HG03460 (cell line): Measurements from ENCODE around the gene ATP8A2.

Experiments used
- ATAC-seq: cut with Tn5 transposase; IDR thresholded peaks from one replicate; pipeline ENCODE4 v1.9.1; 2021; ENCODE audit not compliant: unreplicated experiment

The ATP8A2 gene

DNA sequence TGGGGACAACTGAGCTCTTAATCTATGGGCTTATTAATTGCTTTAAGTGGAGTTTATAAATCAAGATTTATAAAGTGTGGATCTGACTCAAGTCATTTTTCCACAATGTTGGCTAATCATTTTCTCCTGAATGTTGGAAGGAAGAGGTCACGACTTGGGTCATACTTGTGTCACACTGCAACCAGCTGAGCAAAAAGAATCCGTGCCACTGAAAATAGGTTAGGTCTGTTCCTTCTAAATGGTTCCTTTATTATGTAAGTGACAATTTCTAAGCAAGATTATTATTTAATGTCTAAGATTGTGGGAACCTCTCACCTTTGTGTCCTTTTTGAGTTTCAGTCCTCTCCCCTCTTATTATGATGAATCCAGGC, 501.5 kb downstream of the ATP8A2 start:
- no peak for ATAC-seq

GRCh38 chr13:25874064-25874737, 502.4 kb downstream of the ATP8A2 start:
- no peak for ATAC-seq

GRCh38 chr13:25874907-25875306, 503.1 kb downstream of the ATP8A2 start:
- ATAC-seq = no peak

DNA sequence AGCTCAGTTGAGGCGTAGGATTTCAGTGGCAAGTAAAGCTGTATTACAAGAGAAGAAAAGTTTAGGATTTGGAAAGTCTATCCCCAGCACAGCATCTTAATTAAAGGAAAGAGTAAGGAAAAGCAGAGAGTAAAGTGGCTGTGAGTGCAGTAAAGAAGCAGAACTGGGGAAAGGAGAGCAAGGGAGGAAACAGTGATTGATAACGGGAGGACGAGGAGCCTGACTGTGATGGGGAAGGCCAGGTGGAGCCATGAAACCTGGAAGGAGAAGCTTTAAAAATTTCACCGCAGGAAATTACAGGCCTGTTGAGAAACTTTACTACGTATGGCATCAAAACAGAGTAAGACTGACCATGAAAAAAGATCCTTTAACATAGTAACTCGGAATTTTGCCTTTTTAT, 504.5 kb downstream of the ATP8A2 start:
- ATAC-seq = no peak

GRCh38 chr13:25879466-25879865, 507.7 kb downstream of the ATP8A2 start:
- no peak for ATAC-seq

DNA sequence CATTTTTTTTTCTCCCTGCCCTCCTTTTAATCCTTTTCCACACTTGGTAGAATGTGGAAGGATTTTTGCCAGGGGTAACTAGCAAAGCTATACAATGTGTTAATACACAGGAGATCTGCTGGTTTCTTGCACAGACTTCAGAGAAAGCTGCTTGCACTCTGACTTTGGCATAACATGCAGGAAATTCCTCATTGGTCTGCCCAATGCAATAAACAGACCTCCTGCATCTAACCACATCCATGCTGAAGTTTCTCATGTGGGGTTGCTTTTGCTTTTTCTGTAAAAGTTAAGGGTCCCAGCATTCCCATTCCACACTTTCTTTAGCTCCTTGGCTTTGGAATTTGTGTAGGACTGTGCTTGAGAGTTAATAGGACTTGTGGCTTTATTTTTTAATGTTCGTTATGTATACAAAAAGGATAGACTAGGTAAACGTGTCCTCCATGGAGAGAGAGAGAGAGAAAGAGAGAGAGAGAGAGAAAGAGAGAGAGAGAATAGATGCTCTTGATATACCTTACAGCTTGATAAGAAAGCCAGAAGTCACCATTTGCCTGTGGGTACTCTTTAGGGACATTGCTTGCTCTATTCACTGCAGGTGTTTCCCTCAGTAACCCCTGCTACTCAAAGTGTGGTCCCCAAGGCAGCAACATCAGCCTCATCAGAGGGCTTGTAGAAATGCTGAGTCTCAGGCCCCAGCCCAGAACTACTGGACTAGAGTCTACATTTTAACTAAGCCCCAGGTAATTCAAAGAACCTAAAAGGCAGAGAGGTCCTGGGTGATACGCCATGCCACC, 509.6 kb downstream of the ATP8A2 start:
- ATAC-seq = no peak

GRCh38 chr13:25881971-25882451, 510.2 kb downstream of the ATP8A2 start:
- ATAC-seq = no peak

DNA sequence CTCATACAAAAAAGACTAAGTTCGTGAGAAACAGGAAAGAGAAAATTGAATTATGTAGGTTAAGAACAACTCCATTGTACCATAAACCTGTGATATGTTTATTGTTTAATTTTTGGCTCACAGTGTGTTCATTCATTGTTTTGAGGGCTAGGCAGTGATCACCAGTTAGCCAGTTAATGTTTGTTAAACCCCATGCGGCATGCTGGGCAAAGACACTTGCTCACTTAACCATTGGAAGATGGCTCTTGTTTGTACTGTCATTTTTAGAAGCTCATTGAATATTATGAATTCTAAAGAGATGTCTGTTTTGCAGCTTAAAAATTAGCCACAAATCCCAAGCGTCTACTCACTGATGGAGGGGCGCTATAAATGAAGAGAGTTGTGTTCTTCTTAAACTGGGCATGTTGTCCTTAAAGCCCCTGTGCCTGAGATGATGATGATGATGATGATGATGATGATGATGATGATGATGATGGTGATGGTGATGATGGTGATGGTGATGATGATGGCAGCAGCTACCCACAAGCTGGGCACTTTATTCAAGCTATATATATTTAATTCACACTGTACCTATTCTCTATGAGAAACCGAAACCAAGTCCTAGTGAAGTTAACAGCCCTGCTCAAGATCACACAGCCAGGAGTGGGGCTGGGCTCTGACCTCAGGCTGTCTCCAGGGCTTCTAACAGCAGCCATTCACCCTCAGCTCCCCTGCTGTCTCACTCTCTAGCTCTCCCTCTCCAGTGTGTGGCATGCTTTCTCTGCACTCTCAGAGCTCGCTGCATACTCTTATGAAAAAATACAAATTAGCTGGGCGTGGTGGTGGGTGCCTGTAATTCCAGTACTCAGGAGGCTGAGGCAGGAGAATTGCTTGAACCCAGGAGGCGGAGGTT, 510.9 kb downstream of the ATP8A2 start:
- no peak for ATAC-seq

DNA sequence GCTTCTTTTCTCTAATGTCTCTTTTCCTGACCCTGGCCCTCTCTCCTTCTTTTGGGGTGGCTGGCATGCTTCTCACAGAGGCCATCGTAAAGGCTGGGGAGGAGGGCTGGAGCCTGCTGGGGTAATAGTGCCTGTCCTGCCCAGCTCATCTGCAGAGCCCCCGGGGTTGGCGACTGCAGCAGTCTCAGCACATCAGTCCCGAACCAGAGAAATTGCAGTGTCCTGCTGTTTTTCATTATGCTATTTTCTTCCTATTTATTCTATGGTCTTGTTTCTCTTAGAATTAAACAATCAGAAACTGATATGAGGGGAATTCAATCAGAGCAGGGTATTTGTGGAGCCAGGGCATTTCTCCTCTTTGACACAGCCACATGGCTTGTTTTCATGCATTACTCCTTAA, 513.6 kb downstream of the ATP8A2 start:
- ATAC-seq = no peak

DNA sequence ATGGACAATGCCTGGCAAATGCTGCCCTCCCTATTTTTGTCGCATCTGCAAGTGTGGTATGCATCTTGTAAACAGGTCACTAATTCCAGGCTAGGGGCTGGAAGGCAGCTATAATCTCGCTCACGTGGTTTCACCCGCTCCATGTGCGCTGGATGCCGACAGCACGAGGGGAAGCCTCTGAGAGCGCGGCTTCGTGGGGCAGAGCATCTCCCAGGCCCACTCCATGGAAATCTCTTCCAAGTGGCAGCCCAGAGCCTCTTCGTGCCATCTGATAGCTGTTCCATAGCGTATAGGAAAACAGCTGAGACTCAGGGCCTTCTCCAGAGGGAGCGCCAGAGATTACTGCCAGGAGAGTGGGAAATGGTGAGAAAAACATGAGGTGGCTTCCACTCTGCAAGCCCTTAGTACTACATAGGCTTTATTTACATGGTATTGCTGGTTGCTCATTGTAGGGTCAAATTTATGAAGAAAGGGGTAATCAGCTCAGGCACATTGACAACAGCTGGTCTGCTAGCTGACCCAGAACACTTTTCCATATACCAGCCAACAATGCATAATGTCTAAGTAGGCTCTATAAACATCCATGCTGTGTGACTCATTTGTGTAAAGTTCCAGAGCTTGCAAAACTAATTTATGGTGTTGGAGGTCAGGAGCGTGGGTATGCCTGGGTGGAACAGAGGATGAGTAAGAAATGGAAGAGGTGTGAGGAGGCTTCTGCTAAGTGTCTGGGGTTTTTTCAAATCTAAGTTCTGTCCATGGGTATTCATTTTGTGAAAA, 514.9 kb downstream of the ATP8A2 start:
- ATAC-seq = no peak

DNA sequence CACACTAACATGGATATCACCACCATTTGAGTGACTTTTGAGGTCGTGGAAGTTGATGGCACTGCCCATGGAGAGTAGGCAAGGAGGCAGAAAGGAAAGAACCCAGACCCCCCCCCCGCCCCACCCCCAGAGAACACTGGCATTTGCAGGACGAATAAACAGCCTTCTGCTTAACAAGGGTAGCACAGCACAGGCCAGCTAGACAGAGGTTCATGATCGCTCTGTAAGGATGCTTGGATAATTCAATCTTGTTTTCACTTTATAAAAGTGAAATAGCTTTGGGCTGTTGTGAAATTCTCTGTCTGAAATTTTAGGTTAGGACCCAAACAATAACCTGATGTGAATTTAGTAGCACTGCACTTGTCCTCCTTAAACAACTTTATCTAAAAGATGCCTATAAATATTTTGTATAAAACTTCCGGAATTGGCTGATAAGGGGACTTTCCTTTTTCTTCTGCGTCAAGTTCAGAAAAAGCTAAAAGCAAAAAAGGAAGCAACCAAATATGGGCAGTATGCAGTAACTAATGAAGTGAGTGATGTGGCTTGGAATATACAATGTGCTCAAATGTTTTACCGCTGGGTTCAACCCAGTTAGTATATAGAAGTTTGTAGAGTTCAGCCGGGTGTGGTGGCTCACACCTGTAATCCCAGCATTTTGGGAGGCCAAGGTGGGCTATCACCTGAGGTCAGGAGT, 516.3 kb downstream of the ATP8A2 start:
- ATAC-seq = no peak

DNA sequence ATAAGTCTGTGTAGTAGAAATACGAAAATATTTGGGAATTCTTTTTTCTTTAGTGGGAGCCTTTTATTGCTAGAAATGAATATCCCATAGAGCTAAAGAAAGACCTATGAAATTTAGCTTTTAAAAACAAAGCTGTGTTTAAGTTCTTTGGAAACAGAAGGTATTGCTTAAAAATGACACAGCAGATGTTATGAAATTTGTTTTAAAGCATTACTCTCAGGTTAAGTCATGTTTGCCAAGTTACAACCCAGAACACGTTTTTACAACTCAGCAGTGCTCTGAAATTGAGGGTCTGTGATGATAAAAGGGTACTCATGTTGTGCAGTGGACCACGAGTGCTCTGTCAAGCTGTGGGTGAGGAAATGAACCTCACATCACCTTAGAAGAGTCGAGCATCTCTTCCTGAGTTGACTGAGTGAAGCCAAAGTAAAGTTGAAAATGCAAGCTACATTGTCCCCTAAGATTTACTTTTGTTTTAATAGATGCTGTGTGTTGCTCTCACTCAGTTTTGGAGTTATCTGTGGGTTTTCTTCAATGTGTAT, 519.0 kb downstream of the ATP8A2 start:
- ATAC-seq = no peak

DNA sequence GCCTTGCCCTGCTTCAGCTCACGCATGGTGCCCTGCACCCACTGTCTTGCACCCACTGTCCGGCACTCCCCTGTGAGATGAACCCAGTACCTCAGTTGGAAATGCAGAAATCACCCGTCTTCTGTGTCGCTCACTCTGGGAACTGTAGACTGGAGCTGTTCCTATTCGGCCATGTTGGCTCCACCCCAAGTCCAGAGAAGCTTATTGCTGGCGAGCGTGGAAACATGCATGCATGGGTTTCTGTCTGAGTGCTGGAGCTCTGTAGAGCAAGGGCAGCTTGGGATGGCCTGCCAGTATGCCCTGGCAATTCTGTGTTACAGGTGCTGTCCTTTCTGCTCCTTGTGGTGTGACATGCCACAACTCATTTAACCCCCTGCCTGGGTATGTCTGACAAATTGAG, 527.2 kb downstream of the ATP8A2 start:
- no peak for ATAC-seq

DNA sequence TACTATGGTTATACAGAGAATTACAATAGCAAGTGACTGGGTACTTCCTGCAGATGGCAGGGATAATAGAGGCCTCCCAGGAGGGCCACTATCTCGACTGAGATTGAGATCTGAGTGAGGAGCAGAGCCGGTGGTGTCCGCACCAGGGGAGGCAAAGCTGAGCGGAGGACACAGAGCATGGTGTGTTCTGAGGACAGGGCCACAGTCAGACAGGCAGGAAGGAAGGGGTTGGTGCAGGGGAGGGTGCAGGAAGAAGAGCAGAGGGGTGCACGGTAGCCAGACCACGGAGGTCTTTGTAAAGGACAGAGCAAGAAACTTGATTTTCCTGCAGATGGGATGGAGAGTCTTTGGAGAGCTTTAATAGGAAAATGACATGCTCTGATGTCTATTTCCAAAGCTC, 527.7 kb downstream of the ATP8A2 start:
- ATAC-seq = no peak

GRCh38 chr13:25899952-25900351, 528.2 kb downstream of the ATP8A2 start:
- no peak for ATAC-seq

DNA sequence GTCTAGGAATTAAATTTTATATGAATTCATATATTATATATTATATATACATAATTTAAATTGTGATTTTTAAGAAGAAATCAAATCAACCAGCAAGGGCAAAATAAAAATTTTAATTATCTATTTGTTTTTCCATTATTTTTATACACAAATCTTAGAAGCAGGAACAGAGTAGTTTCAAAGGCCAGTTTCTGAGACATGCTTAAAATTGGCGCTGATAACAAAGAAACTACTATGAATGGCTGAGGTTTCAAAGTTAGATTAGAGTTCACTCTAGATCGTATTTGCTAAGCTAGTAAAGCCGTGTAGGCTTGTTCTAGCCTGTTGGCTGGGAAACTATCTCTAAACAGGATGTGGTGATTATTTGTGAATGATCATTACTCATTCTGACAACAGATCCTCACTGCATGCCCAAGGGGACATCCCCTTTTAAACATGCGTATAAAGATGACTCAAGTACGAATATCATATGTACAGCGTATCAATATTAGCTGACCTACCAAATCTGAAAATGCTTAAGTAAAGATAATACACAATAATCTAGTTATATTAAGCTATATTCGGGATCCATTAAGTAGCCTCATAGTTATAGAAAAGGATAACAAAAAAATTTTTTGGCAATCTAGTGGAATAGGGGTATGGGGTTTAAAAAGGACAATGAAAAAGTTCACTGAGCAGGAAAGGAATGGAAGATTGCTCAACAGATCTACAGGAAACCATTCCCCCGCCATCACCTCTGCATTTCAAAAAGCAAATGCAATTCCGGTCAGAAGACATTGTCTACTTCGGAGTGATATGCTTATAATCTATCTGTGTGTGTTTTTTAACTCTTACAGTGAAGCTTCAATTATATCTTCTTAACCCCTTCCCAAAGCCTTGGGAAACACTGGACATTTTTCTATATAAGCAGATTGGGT, 529.9 kb downstream of the ATP8A2 start:
- ATAC-seq = peak; percentile 92

DNA sequence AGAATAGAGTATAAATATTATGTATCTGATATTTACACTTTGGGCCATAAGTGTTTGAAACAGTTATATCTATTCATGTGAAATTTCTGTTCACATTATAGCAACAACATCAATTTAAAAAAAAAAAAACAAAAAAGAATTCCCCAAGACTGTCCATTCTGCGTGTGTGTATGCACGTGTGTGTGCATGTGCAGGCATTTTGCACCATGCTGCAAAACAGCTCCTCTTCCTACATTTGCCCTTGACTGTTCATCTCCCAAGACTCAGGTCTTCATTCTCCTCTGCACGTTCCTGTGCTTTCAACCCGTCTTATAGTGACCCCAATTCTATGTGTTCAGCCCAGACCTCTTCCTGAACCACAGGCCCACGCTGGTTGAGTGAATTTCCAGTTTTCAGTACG, 530.7 kb downstream of the ATP8A2 start:
- ATAC-seq = no peak

GRCh38 chr13:25902891-25903341, 531.1 kb downstream of the ATP8A2 start:
- no peak for ATAC-seq

DNA sequence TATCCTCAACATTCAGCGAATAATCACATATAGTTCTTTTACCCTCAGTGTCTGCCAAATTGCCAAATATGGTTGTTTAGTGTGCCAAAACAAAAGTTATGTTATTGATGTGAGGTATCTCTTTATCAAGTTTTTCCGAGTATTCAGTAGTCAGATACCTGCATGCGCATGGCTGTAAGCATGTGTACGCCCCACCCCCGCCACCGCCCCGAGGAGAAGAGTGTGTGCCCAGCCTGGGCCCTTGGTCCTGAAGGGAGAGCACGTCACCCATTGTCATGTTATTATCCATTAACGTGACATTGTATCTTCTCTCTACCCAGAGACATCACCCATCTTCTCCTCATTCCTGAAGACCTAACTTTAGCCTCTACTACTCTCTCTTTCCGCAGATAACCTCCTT, 533.1 kb downstream of the ATP8A2 start:
- ATAC-seq = no peak
